Fibroblast of lung (primary cell): ENCODE data around the gene PPP1R7.

ENCODE experiments used
- EZH2 ChIP-seq: IDR thresholded peaks from 2 replicates; pipeline ENCODE4 v1.5.1; 2012; ENCODE audit warnings: low read length, control low read depth, mild to moderate bottlenecking; ENCODE audit errors: missing control alignments
- TF ChIP-seq, protein P1 (sequence below), 2 donors: IDR thresholded peaks in 1 of 2; conservative IDR thresholded peaks in 1 of 2; 1 replicate in 1 of 2; 2 replicates in 1 of 2; pipeline ENCODE4 v1.5.1; 2011 to 2012; ENCODE audit warnings: low read length in 2 of 2, control low read depth in 1 of 2, inconsistent platforms in 1 of 2, low read depth in 1 of 2, mild to moderate bottlenecking in 1 of 2

DNA sequence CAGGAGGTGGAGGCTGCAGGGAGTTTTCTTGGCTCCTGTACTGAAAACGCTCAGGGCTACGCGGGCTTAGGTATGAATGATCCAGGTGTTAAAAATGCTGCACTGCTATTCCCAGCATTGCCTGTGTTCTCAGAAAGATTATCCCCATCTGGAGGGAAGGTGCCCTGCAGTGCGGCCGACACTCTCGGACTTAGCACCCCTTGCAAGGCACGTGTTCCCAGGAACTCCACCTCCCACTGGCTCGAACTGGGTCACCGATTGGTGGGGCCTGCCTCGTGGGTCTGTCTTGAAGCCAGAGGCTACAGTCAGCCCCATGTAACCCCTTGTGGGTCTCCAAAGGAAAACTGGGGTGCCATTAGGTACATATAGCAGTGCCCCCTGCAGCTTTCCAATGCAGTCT lies 63.9 kb downstream of the PPP1R7 start:
- TF ChIP-seq, protein P1, sequence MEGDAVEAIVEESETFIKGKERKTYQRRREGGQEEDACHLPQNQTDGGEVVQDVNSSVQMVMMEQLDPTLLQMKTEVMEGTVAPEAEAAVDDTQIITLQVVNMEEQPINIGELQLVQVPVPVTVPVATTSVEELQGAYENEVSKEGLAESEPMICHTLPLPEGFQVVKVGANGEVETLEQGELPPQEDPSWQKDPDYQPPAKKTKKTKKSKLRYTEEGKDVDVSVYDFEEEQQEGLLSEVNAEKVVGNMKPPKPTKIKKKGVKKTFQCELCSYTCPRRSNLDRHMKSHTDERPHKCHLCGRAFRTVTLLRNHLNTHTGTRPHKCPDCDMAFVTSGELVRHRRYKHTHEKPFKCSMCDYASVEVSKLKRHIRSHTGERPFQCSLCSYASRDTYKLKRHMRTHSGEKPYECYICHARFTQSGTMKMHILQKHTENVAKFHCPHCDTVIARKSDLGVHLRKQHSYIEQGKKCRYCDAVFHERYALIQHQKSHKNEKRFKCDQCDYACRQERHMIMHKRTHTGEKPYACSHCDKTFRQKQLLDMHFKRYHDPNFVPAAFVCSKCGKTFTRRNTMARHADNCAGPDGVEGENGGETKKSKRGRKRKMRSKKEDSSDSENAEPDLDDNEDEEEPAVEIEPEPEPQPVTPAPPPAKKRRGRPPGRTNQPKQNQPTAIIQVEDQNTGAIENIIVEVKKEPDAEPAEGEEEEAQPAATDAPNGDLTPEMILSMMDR (conservative IDR thresholded peaks at IDR 0.05 in 1 of 2, IDR thresholded peaks at IDR 0.05 in 1 of 2; ENCODE audit: low read depth in 1 of 2, low read length in 2 of 2): no peak
- no peak for TF ChIP-seq EZH2
